ENCODE measurements around the gene LYPLA2.
A peak's percentile ranks its signal among the peaks of the same experiment; 100 is the strongest.
"Not testable (repeated sequence)": the region's sequence is repeated elsewhere in the genome, so short reads cannot be mapped to it uniquely, and the experiment has no call there.

The LYPLA2 gene

DNA sequence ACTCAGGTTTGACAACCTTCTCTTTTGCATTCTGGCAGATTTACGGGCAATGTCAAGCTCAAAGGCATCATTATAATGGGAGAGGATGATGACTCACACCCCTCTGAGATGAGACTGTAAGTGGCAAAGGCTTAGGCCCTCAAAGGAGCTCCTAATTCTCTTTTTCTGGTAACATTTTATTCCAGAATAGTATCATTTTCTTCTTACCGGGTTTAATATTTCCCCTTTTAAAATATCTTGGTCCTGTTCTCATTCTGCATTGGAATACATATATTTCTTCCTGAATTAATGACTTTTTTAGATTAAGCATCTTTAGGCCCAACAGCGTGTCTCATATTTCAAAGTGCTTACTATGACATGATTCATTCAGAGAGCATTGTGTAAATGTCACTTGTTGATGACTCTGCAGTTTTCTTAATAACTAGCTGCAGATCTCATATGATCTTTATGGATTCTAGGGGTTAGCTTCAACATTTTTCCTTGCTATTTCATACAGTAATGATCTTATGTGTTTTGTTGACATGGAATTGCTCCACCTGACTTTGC is 11.0 kb upstream of the LYPLA2 start:
- DNase-seq (ENCODE audit: low read depth in 2 of 2) = no peak

DNA sequence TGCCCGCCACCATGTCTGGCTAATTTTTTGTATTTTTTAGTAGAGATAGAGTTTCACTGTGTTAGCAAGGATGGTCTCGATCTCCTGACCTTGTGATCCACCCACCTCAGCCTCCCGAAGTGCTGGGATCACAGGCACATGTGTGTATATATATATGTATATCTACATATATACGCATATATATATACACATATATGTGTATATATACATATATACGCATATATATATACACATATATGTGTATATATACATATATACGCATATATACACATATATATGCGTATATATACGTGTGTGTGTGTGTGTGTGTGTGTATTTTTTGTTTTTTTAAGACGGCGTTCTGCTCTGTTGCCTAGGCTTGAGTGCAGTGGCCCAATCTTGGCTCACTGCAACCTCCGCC is 7.8 kb upstream of the LYPLA2 start:
- DNase-seq (ENCODE audit: low read depth in 2 of 2) = not testable (repeated sequence)

DNA sequence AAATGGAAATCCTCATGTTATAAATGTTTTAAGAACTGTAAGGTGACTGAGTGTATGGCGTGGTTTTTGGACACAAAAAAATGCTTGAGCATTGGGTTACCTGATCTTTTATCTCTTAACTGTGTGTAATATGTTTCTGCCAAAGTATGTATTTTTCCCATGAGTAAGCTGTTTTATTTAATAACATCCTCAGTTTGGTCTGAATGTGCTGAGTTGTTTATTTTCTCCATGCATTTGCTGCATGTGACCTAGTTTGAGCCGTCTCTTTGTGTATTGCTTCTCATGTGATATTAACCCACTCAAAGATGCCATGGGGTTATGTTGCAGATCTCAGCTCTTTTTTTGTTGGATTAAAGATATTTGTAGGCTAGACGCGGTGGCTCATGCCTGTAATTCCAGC is 6.1 kb upstream of the LYPLA2 start:
- no peak for DNase-seq (ENCODE audit: low read depth in 2 of 2)

DNA sequence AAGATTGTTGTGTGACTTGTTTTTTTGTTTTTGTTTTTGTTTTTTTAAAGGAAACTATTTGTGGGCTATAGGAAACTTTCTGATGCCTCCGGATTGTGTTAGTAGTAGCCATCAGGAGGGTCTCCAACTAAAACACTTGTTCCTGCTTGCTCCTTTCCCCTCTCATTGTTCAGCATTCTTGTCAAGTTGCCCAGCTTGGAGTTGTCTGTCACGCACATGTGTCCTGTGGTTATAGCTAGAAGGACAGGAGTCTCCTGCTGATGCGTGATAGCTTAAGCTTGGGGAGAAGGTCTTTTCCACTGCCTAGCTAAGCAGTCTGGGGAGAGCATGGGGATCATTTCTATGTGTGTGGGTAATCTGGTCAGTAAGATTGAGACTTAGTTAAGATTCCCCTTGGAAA is 3.2 kb upstream of the LYPLA2 start:
- DNase-seq (ENCODE audit: low read depth in 2 of 2) = no peak

DNA sequence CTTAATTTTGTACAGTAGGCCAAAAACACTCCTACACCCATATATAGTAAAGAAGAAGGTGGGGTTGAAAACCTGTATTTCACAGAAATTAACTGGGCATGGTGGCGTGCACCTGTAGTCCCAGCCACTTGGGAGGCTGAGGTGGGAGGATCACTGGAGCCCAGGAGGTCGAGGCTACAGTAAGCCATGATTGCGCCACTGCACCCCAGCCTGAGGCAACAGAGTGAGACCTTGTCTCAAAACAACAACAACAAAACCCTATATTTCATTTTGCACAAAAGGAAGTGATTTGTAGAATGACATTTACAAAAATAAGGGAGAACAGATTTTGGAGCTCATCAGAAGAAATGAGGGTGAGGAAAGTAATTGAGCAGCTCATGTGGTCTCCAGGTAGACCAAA is 2.2 kb upstream of the LYPLA2 start:
- DNase-seq (ENCODE audit: low read depth in 2 of 2) = no peak

DNA sequence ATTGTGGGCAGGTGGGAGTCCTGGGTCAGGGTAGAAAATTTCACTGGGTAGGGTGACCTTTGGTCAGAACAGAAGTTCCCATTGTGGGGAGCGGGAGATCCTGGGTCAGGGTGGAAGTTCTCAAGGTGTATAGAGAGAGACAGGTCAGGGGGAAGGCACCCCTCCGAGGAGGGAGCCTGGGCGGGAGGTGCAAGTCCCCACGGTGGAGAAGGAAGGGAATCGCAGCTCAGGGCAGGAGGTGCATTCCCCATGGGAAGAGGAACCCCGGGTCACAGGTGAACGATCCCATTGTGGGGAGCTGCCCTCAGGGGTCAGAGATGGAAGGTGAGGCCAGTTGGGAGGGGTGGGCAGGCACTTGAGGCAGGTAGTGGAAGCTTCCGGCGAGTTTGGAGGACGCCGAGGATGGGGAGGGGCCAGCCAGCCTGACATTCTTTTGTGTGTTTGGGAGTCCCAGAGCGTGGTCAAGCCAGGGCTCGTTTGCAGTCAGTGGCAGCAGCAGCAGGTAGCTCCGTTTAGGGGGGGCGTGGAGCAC is 637 bp downstream of the LYPLA2 start:
- DNase-seq (ENCODE audit: low read depth in 2 of 2) = no peak

DNA sequence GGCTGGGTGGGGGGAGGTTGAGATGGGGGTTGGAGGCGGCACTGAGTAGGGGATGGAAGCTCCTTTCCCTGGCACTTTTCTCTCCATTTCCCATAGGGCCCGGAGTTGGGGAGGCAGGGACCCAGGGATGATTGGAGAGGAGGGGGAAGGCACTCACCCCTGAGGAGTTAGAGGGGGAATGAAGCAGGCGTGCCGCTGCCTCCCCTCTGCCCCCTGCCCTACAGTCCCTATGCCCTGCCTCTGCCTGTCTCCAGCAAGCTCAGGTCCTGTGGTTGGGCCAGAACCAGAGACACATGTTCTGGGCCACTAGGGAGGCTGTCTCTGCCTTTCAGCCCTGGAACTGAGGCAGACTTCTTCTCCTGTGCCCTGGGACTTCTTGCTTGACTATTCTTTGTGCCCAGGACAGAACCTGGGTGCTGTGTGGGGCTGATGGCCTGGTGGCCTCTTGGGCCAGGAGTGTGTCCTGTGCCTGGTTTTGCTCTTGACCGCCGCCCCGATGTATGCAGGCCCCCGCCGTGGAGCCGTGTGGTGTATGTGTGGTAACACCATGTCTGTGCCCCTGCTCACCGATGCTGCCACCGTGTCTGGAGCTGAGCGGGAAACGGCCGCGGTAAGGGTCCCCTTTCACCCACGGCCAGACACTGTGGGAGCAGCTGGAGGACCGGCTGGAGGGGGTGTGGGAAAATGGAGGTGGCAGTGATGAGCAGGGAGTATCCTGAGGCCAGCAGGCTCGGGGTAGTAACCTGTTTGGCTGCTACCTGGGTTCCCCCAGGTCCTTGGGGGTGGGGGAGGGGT is 1.4 kb downstream of the LYPLA2 start:
- no peak for DNase-seq (ENCODE audit: low read depth in 2 of 2)

DNA sequence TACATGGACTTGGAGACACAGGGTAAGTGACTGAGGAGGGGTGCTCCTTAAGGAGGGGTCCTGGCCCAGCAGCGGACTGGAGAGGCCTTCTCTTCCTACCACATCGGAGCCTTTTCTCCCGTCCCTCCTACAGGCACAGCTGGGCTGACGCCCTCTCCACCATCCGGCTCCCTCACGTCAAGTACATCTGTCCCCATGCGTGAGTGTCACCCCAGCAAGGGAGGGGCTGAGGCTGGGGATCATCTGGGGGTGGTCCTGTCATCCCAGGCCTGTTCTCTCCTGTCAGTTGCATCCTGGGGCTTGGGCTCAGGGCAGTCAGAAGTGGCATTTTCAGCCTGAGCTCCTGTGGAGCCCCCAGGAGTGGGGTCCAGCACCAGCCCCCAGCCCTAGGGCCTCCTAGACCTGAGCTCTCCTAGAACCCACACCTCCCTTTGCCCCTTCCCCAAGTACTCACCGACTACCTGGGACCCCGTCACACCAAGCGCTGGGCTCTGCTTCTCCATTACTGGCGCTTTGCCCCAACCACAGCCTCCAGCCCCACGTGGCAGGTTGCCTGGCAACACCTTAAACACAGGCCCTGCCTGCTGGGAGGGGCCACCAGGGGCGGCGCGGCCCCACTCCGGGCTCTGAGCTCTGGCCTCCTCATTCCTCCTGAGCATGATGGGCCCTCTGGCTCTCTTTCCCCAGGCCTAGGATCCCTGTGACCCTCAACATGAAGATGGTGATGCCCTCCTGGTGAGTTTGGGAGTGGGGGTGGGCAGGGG is 2.3 kb downstream of the LYPLA2 start:
- DNase-seq (ENCODE audit: low read depth in 2 of 2) = no peak

DNA sequence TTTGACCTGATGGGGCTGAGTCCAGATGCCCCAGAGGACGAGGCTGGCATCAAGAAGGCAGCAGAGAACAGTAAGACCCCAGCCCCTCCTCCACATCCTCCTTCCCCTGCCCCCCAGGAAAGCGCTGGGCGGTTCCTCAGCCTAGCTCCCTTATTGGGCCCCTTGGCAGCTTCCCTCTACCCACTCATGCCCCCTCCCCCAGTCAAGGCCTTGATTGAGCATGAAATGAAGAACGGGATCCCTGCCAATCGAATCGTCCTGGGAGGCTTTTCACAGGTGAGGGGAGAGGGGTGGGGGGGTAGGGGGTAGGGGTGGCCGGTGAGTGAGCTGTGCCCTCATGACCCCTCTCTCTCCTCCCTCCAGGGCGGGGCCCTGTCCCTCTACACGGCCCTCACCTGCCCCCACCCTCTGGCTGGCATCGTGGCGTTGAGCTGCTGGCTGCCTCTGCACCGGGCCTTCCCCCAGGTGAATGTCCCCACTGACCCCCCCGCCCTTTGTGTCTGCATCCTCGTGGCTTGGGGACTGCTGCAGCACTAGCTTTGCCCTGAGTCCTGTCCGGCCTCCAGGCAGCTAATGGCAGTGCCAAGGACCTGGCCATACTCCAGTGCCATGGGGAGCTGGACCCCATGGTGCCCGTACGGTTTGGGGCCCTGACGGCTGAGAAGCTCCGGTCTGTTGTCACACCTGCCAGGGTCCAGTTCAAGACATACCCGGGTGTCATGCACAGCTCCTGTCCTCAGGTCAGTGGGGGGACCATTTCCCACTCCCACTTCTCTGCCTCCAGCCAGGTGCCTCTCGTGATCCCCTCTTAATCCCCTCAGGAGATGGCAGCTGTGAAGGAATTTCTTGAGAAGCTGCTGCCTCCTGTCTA is 3.2 kb downstream of the LYPLA2 start:
- DNase-seq (ENCODE audit: low read depth in 2 of 2) = no peak

DNA sequence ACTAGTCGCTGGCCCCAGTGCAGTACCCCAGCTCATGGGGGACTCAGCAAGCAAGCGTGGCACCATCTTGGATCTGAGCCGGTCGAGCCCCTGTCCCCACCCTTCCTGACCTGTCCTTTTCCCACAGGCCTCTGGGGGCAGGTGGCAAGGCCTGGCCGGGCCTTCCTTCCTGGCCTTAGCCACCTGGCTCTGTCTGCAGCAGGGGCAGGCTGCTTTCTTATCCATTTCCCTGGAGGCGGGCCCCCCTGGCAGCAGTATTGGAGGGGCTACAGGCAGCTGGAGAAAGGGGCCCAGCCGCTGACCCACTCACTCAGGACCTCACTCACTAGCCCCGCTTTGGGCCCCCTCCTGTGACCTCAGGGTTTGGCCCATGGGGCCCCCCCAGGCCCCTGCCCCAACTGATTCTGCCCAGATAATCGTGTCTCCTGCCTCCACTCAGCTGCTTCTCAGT is 3.8 kb downstream of the LYPLA2 start:
- not testable (repeated sequence) for DNase-seq (ENCODE audit: low read depth in 2 of 2)

DNA sequence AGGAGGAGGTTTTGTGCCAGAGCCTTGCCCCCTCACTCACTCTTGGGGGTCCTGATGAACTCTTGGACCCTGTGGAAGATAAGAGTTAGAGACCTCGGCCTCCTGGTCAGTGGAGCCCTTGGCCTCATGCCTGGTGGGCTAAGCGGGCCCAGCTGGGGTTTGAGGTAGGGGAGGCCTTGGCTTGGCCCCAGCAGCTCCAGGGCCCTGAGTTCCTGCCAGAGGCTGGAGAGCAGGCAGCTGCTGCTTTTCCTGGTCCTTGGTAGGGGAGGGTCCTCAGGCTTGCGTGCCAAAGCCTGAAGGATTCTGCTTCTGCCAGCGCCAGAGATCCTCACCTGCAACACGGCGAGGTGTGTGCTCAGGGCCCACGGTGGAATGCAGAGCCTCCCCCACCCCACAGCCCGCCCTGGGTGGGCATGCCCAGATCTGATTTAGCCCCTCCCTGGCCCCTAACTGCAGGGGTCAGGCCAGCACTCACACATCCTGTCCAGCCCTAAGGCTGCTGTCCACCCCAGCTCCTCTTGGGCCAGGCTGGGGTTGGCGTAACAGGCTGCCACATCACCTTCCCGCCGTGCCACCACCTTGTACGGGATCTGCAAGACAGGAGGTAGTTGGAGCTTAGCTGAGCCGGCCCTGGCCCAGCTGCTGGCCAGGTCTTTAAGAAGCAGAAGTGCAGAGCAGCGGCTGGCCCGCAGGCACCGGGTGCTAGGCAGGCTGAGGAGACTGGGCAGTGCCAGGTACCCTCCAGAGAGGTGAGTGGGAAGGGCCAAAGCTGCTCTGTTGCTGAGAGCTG is 4.9 kb downstream of the LYPLA2 start:
- no peak for DNase-seq (ENCODE audit: low read depth in 2 of 2)

DNA sequence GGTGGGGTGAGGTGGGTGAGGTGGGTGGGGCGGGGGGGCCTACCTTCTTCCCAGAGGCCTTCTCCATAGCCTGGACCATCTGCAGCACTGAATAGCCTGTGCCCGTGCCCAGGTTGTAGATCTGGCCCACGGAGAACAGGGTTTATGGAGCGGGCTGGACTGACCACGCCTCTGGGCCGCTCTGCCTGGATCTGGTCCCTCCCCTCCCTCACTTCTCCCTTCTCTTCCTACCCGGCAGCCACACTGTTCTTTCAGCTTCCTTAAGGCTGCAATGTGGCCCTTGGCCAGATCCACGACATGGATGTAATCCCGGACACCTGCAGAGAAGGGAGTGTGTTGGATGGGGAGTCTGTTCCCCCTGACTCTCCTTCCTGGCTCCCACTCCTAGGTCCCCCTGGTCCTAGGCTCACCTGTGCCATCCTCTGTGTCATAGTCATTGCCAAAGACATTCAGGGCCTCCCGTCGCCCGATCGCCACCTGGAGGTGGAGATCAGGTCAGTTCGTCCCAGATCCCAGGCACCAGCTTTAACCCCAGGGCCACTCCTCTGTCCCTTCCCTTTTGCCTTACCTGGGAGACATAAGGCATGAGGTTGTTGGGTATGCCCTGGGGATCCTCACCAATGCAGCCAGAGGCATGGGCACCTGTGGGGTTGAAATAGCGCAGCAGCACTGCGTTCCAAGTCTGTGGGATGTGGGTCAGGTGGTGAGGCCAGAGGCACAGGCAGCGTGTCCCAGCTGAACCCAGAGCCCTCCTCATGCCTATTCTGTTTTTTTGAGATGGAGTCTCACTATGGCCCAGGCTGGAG is 5.7 kb downstream of the LYPLA2 start:
- DNase-seq (ENCODE audit: low read depth in 2 of 2) = no peak

DNA sequence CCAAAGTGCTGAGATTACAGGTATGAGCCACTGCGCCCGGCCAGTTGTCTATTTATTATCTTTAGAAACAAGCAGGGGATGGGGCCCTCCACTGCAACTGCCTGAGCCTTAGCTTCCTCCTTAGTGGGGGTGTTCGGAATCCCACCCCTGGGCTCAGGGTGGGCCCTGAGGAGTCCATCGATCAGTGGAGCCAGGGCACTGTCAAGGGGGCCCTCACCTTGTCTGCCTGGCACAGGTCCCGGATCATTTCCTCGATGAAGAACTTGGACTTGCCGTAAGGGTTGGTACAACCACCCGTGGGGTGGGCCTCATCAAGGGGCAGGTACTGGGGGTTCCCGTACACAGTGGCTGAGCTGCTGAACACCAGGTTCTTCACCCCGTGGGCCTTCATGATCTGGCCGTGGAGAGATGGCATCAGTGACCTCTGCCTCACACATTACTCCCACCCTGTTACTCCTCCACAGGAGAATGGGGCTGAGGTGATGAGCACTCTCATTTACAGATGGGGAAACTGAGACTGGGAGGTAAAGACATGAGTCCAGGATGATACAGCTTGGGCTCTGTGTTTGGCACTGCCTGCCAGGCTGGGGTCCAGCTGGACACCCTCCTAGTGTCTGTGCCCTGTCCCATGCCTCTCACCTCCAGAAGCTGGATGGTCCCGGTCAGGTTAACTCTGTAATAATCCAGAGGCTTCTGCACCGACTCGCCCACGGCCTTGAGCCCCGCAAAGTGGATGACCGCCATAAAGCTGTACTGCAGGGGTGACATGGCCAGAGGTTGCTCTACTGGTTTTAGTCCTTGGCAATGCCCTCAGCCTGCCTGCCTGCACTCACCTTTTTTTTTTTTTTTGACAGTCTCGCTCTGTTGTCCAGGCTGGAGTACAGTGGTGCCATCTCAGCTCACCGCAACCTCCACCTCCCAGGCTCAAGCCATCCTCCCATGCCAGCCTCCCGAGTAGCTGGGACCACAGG is 6.8 kb downstream of the LYPLA2 start:
- DNase-seq (ENCODE audit: low read depth in 2 of 2) = no peak

DNA sequence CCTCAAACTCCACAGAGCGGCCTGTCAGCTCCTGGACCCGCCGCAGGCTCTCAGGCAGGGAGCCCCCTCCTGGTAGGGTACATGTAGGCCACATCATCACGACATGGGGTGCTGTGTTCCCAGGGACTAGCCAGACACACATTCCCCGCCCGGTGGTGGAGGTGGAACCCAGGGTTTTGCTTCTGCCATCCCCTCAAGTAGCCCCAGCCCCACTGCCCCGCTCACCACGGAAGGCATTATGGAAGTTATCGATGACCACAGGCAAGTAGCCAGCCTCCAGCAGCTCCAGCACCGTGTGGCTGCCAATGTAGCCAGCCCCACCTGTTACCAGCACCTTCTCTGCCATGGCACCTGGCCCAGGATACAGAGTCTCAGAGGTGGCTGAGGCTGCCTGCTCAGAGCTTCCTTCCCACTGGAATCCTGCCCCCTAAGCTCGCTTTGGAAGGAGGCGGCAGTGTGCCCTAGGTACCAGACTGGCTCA is 7.8 kb downstream of the LYPLA2 start:
- DNase-seq (ENCODE audit: low read depth in 2 of 2) = no peak

DNA sequence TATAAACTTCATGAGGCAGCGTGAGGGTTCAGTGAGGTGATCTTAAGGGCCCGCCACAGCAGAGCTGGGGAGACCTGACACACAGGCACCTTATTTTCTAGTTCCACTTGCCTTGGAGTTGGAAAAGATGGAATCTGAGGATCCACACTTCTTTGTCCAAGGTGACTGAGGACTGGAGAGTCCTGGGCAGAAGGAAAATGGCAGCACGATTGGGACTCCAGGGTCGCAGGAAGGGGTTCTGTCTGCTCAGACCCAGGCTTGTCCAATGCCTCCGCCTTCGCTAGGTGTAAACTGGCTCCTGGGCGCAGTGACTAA is 8.3 kb downstream of the LYPLA2 start:
- DNase-seq (ENCODE audit: low read depth in 2 of 2) = no peak

DNA sequence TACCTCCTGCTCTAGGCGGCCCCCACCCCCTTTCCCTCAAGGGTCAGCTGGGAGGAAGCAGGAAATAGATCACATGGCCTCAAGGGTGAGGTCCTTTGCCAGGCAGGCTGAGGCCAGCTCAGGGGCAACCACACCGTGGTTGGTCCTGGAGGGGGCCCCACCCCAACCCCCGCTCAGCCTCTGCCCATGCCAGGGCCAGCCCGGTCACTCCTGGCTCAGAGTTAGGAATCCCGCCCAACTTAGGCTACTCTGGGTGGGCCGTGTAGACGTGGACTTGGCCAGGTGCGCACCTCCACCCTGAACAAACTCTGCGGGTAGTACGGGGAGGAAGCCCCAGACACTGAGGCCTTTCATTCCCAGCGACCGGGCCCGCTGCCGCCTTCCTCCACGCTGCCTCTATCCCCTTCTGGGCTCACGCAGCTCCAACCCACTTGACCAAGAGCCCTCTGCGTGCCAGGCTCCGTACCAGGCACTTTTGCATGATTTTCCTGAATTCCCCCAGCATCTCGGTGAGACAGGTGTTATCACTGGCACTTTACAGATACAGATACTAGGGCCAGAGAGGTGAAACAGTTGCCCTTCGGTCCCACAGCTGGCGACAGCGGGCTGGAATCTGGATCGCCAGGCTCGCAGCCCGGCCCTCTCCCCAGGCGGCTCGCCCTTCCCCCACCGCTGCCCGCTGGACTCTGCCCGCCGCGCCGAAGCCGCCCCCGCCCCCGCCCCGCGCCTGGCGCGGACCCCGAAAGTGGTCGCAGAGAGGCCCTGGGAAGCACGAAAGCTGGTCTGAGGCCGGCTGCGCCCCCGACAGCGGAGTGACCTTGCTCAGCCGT is 8.8 kb downstream of the LYPLA2 start:
- no peak for DNase-seq (ENCODE audit: low read depth in 2 of 2)

DNA sequence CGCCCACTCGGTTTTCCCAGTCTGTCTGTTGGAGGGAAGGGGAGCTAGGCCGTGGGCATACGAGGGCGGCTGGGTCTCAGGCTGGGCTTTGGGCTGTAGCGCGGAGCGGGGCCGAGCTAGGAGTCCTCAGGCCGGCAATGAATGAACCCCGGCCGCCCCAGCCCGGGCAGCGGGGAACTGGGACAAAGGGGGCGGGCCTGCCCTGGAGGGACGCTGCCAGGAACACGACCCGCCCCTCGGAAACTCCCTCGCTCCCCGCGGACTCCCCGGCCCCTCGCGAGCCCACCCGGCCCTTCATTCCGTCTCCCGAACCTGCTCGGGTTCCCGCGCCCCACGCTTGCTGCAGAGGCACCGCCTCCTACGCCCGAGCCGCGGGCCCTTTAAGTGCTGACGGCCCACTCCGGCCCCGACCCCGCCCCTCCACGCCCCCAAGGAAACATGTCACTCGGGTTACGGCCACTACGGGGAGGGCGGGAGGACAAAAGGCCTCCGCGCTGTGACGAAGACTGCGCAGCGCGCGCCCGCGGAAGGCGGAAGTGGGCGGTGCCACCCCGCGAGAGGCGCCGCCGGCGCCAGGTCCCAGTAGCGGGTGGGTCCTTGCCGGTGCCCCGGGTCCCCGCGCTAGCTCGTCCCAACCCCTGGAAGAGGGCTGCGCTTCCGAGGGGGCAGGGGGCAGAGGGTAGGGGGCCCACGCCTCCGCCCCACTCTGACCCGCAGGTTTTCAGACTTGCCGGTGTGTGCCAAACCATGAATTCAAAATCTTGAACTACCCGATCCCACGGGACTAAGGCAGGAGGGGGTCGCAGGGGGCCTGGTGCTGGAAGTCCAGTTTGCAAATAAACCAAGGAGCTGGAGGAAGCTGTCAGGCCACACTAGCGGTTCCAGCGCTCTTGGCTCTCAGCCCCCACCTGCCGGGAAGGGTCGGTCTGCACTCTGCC is 9.7 kb downstream of the LYPLA2 start, which contains the start of gene GALE:
TSS of gene GALE (minus strand) at position 355 of the 938 bp plus-strand sequence. CDS start 1,747 bp downstream, outside the sequence.
- DNase-seq (ENCODE audit: low read depth in 2 of 2) = peak; percentile 93 to 98
